GM21515 (cell line): ENCODE results near the gene GFI1B.

Source experiments
- ATAC-seq: cut with Tn5 transposase; IDR thresholded peaks from one replicate; pipeline ENCODE4 v1.9.1; 2021; ENCODE audit not compliant: unreplicated experiment

Gene GFI1B

GRCh38 chr9:132978451-132979131 lies at the start of gene GFI1B:
GFI1B (plus strand) TSS chr9:132978694; CDS start chr9:132986679, 7,985 bp downstream.
- ATAC-seq = no peak

GRCh38 chr9:132931178-132931735 lies 47.2 kb upstream of the GFI1B start:
- ATAC-seq = no peak

- ATAC-seq = no peak
Measured at GRCh38 chr9:132935026-132935425, 43.5 kb upstream of the GFI1B start.

GRCh38 chr9:132937463-132937901 lies 41.0 kb upstream of the GFI1B start:
- ATAC-seq = no peak

- ATAC-seq = no peak
Measured at GRCh38 chr9:132939169-132939568, 39.3 kb upstream of the GFI1B start.

GRCh38 chr9:132942541-132943182 lies 35.8 kb upstream of the GFI1B start:
- ATAC-seq = no peak

- peak; percentile 5 for ATAC-seq
Measured at GRCh38 chr9:132943651-132944293, 34.7 kb upstream of the GFI1B start.

- peak; percentile 68 for ATAC-seq
Measured at GRCh38 chr9:132944294-132945185, 34.0 kb upstream of the GFI1B start, which contains the start of gene TSC1. TSC1 (minus strand) TSS chr9:132944616; CDS start chr9:132928872, 15,744 bp downstream.

GRCh38 chr9:132945186-132946130 lies 33.0 kb upstream of the GFI1B start:
- ATAC-seq = no peak

- ATAC-seq = no peak
Measured at GRCh38 chr9:132946211-132946610, 32.3 kb upstream of the GFI1B start.

GRCh38 chr9:132946631-132947295 lies 31.7 kb upstream of the GFI1B start:
- no peak for ATAC-seq

- no peak for ATAC-seq
Measured at GRCh38 chr9:132947756-132948155, 30.7 kb upstream of the GFI1B start.

- ATAC-seq = no peak
Measured at GRCh38 chr9:132948482-132949050, 29.9 kb upstream of the GFI1B start.

- no peak for ATAC-seq
Measured at GRCh38 chr9:132949709-132950108, 28.8 kb upstream of the GFI1B start.

GRCh38 chr9:132955123-132955522 lies 23.4 kb upstream of the GFI1B start:
- no peak for ATAC-seq

- no peak for ATAC-seq
Measured at GRCh38 chr9:132955768-132956167, 22.7 kb upstream of the GFI1B start.

- ATAC-seq = no peak
Measured at GRCh38 chr9:132957805-132958204, 20.7 kb upstream of the GFI1B start.

- no peak for ATAC-seq
Measured at GRCh38 chr9:132961002-132961401, 17.5 kb upstream of the GFI1B start.

- no peak for ATAC-seq
Measured at GRCh38 chr9:132965478-132965877, 13.0 kb upstream of the GFI1B start.
